HepG2 (cell line): ENCODE measurements around the gene AADAT. TPM values are rescaled to one million over a fixed set of nuclear protein-coding genes. Genes with fewer than 3 reads are reported as not detected.

Experiments
- DMAP1 ChIP-seq: IDR thresholded peaks from 2 replicates; pipeline ENCODE4 v1.6.1; 2016
- ELF1 ChIP-seq: sonication (generic); formaldehyde crosslinking; IDR thresholded peaks from 2 replicates; pipeline ENCODE4 v1.4.0; 2020; ENCODE audit warnings: missing genetic modification reagents
- ELF4 ChIP-seq: sonication (generic); formaldehyde crosslinking; IDR thresholded peaks from 2 replicates; pipeline ENCODE4 v1.5.0; 2020; ENCODE audit warnings: missing genetic modification reagents, mild to moderate bottlenecking, moderate library complexity, borderline replicate concordance
- FOXC1 ChIP-seq: sonication (generic); formaldehyde crosslinking; IDR thresholded peaks from 2 replicates; pipeline ENCODE4 v1.8.0; 2022; ENCODE audit warnings: mild to moderate bottlenecking, missing genetic modification reagents, borderline replicate concordance
- NONO ChIP-seq, 2 experiments: fragments of 450-650 bp in 1 of 2; sonication (generic) in 1 of 2; formaldehyde crosslinking in 1 of 2; IDR thresholded peaks in 1 of 2; conservative IDR thresholded peaks in 1 of 2; 2 replicates each; pipeline versions ENCODE4 v1.6.1 to v1.8.0; 2017 to 2022; ENCODE audit warnings: mild to moderate bottlenecking in 1 of 2, missing genetic modification reagents in 1 of 2, moderate library complexity in 1 of 2
- SNAI1 ChIP-seq: sonication (generic); formaldehyde crosslinking; IDR thresholded peaks from 2 replicates; pipeline ENCODE4 v1.5.0; 2020; ENCODE audit warnings: mild to moderate bottlenecking, missing genetic modification reagents, borderline replicate concordance
- WIZ ChIP-seq: sonication (generic); formaldehyde crosslinking; IDR thresholded peaks from 2 replicates; pipeline ENCODE4 v1.5.1; 2020; ENCODE audit warnings: mild to moderate bottlenecking, missing genetic modification reagents
- ZKSCAN1 ChIP-seq: fragments of 150-350 bp; IDR thresholded peaks from 2 replicates; pipeline ENCODE4 v1.6.1; 2014; ENCODE audit warnings: low read length
- ZNF724P ChIP-seq: sonication (generic); formaldehyde crosslinking; IDR thresholded peaks from 2 replicates; pipeline ENCODE4 v1.8.0; 2022; ENCODE audit warnings: missing genetic modification reagents, borderline replicate concordance
- ZNF891 ChIP-seq: sonication (generic); formaldehyde crosslinking; IDR thresholded peaks from 2 replicates; pipeline ENCODE4 v1.5.0; 2020; ENCODE audit warnings: mild to moderate bottlenecking, missing genetic modification reagents
- polyA plus RNA-seq, 8 experiments: library from polyadenylated mRNA; depleted of rRNA in 3 of 8; stranded (reverse) in 7 of 8; unstranded in 1 of 8; fragments of >200 nt; fragmentation: Illumina TruSeq in 4 of 8; extraction: Trizol in 4 of 8; gene quantifications; 2 replicates each; pipeline versions ENCODE4 v1.2.1 to v1.2.3, GENCODE V29; 2011 to 2016; ENCODE audit warnings: low read depth in 4 of 8, missing spikeins in 1 of 8, mixed read lengths in 1 of 8; ENCODE audit not compliant: insufficient read depth in 1 of 8
- total RNA-seq, 5 experiments: library from RNA; depleted of rRNA; stranded (reverse); fragments of >200 nt; fragmentation: Illumina TruSeq; extraction: Trizol; gene quantifications; 2 replicates each; pipeline ENCODE4 v1.2.3, GENCODE V29; 2016; ENCODE audit warnings: low read depth in 1 of 5
- TF ChIP-seq, protein P1 (sequence below): IDR thresholded peaks from 2 replicates; pipeline ENCODE4 v1.6.1; 2012; ENCODE audit warnings: low read depth, low read length, improper control_type of control experiment
- TF ChIP-seq, protein P2 (sequence below): sonication (generic); formaldehyde crosslinking; IDR thresholded peaks from 2 replicates; pipeline ENCODE4 v1.8.1; 2022; ENCODE audit warnings: low read depth, mild to moderate bottlenecking, missing genetic modification reagents
- TF ChIP-seq, protein P3 (sequence below): sonication (generic); formaldehyde crosslinking; IDR thresholded peaks from 2 replicates; pipeline ENCODE4 v1.8.0; 2022; ENCODE audit warnings: mild to moderate bottlenecking, missing genetic modification reagents, moderate library complexity
- TF ChIP-seq, protein P4 (sequence below): sonication (generic); formaldehyde crosslinking; IDR thresholded peaks from 2 replicates; pipeline ENCODE4 v1.5.1; 2020; ENCODE audit warnings: missing genetic modification reagents, mild to moderate bottlenecking, borderline replicate concordance
- TF ChIP-seq, protein P5 (sequence below): sonication (generic); formaldehyde crosslinking; IDR thresholded peaks from 2 replicates; pipeline ENCODE4 v1.8.1; 2023; ENCODE audit warnings: mild to moderate bottlenecking, missing genetic modification reagents, borderline replicate concordance
- TF ChIP-seq, protein P6 (sequence below): sonication (generic); formaldehyde crosslinking; IDR thresholded peaks from 2 replicates; pipeline ENCODE4 v1.4.0; 2020; ENCODE audit warnings: missing genetic modification reagents
- TF ChIP-seq, protein P7 (sequence below): sonication (generic); formaldehyde crosslinking; IDR thresholded peaks from 2 replicates; pipeline ENCODE4 v1.8.0; 2023; ENCODE audit warnings: mild to moderate bottlenecking, missing genetic modification reagents

Gene AADAT
- total and polyA plus RNA-seq, 2 of the 13 experiments (the other 11 are each of a cell fraction or from before 2014, with no cell fraction given): 6.1 to 9.1 TPM

DNA sequence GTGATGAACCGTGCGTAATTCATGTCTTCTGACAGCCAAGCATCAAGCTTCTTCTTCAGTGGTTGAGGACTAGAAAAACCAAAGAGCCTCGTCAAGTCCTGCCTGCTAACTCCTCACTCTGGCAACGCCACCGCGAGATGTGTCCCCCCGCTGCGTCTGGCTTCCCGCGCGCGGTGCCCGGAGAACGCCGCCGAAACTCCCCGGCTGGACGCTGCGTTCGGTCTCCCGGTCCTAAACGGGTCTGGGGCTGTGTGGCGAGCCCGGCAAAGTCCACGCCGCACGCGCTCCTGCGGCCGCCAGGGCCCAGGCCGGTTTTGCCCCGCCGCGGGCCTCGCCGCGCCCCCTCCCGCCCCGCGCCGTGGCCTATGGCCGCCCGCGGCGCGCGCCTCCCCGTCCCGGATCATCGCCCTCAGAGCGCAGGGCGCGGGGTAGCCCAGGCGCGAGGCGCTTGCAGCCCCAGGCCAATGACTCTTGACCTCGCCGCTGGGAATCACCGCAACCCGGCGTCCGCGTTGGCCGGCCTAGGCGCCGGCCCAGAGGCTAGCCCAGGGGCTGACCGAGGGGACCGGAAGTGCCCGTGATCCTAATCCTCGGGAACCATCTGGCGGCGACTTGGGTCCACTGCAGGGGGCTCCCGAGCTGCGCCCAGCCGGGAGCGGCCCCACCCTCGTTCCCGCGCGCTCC, at the start of gene AADAT (continued):
- TF ChIP-seq, protein P1, sequence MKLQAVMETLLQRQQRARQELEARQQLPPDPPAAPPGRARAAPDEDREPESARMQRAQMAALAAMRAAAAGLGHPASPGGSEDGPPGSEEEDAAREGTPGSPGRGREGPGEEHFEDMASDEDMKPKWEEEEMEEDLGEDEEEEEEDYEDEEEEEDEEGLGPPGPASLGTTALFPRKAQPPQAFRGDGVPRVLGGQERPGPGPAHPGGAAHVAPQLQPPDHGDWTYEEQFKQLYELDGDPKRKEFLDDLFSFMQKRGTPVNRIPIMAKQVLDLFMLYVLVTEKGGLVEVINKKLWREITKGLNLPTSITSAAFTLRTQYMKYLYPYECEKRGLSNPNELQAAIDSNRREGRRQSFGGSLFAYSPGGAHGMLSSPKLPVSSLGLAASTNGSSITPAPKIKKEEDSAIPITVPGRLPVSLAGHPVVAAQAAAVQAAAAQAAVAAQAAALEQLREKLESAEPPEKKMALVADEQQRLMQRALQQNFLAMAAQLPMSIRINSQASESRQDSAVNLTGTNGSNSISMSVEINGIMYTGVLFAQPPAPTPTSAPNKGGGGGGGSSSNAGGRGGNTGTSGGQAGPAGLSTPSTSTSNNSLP: no peak
- TF ChIP-seq ELF4 (CRISPR knock-in tag) (no peak), ZNF891 (no peak), NONO (IDR thresholded peaks at IDR 0.05) (no peak), NONO (CRISPR knock-in tag; conservative IDR thresholded peaks at IDR 0.05) (peak; percentile 68), ELF1 (CRISPR knock-in tag) (peak; percentile 92), FOXC1 (no peak), WIZ (CRISPR knock-in tag) (no peak), SNAI1 (CRISPR knock-in tag) (no peak), ZKSCAN1 (no peak), ZNF724P (CRISPR knock-in tag) (peak; percentile 21; the same call in 1 of the 2 replicates), DMAP1 (CRISPR knock-in tag) (peak; percentile 50; the same call in 1 of the 2 replicates)
- TF ChIP-seq, protein P2, sequence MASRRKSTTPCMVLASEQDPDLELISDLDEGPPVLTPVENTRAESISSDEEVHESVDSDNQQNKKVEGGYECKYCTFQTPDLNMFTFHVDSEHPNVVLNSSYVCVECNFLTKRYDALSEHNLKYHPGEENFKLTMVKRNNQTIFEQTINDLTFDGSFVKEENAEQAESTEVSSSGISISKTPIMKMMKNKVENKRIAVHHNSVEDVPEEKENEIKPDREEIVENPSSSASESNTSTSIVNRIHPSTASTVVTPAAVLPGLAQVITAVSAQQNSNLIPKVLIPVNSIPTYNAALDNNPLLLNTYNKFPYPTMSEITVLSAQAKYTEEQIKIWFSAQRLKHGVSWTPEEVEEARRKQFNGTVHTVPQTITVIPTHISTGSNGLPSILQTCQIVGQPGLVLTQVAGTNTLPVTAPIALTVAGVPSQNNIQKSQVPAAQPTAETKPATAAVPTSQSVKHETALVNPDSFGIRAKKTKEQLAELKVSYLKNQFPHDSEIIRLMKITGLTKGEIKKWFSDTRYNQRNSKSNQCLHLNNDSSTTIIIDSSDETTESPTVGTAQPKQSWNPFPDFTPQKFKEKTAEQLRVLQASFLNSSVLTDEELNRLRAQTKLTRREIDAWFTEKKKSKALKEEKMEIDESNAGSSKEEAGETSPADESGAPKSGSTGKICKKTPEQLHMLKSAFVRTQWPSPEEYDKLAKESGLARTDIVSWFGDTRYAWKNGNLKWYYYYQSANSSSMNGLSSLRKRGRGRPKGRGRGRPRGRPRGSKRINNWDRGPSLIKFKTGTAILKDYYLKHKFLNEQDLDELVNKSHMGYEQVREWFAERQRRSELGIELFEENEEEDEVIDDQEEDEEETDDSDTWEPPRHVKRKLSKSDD (CRISPR knock-in tag): no peak; the same call in 1 of the 2 replicates
- TF ChIP-seq, protein P3, sequence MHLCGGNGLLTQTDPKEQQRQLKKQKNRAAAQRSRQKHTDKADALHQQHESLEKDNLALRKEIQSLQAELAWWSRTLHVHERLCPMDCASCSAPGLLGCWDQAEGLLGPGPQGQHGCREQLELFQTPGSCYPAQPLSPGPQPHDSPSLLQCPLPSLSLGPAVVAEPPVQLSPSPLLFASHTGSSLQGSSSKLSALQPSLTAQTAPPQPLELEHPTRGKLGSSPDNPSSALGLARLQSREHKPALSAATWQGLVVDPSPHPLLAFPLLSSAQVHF (CRISPR knock-in tag): 0 out of 2 replicates have a peak, but pooled peaks have one; percentile 48
- TF ChIP-seq, protein P4, sequence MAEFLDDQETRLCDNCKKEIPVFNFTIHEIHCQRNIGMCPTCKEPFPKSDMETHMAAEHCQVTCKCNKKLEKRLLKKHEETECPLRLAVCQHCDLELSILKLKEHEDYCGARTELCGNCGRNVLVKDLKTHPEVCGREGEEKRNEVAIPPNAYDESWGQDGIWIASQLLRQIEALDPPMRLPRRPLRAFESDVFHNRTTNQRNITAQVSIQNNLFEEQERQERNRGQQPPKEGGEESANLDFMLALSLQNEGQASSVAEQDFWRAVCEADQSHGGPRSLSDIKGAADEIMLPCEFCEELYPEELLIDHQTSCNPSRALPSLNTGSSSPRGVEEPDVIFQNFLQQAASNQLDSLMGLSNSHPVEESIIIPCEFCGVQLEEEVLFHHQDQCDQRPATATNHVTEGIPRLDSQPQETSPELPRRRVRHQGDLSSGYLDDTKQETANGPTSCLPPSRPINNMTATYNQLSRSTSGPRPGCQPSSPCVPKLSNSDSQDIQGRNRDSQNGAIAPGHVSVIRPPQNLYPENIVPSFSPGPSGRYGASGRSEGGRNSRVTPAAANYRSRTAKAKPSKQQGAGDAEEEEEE (CRISPR knock-in tag): no peak
- TF ChIP-seq, protein P5, sequence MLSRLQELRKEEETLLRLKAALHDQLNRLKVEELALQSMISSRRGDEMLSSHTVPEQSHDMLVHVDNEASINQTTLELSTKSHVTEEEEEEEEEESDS (CRISPR knock-in tag): no peak
- TF ChIP-seq, protein P6, sequence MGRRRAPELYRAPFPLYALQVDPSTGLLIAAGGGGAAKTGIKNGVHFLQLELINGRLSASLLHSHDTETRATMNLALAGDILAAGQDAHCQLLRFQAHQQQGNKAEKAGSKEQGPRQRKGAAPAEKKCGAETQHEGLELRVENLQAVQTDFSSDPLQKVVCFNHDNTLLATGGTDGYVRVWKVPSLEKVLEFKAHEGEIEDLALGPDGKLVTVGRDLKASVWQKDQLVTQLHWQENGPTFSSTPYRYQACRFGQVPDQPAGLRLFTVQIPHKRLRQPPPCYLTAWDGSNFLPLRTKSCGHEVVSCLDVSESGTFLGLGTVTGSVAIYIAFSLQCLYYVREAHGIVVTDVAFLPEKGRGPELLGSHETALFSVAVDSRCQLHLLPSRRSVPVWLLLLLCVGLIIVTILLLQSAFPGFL (CRISPR knock-in tag): no peak
- TF ChIP-seq, protein P7, sequence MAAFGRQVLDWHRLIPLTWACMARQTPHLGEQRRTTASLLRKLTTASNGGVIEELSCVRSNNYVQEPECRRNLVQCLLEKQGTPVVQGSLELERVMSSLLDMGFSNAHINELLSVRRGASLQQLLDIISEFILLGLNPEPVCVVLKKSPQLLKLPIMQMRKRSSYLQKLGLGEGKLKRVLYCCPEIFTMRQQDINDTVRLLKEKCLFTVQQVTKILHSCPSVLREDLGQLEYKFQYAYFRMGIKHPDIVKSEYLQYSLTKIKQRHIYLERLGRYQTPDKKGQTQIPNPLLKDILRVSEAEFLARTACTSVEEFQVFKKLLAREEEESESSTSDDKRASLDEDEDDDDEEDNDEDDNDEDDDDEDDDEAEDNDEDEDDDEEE (CRISPR knock-in tag): no peak
